ENCODE measurements around the gene TAF4. TPM values are rescaled to one million over a fixed set of nuclear protein-coding genes. Genes with fewer than 3 reads are reported as not detected.

The TAF4 gene
- total RNA-seq, 4 donors from 2014 or later: 6.2 to 37.6 (median 10.7) TPM

DNA sequence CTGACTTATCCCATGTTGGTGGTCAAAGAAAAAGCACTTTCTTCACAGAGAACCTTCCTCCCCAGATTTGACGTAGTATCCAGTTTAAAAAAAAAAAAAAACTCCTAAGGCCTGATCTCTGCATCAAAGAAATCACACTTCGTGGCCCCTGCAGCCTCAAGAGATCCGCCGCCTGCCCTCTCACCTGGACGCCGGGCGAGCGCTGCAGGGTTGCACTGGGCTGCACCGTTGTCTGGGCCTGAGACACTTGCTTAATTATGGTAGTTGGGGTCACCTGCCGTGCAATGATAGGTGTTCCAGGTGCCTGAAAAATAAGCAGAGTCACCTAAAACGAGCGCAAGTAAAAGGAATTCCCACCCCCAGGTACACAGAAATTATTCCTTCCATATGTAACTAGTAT lies 53.0 kb downstream of the TAF4 start:
- Histone ChIP-seq H3K27me3 (no peaks in the 10 kb centered on the region), H3K36me3 (no peaks in the 10 kb centered on the region)
- intact Hi-C loops (cut with DNase I; ENCODE audit: low total_unique reads): loop anchor here (10.0 kb wide), 2 partner anchors 142 to 402 kb away; no protein-coding TSS in a partner anchor

DNA sequence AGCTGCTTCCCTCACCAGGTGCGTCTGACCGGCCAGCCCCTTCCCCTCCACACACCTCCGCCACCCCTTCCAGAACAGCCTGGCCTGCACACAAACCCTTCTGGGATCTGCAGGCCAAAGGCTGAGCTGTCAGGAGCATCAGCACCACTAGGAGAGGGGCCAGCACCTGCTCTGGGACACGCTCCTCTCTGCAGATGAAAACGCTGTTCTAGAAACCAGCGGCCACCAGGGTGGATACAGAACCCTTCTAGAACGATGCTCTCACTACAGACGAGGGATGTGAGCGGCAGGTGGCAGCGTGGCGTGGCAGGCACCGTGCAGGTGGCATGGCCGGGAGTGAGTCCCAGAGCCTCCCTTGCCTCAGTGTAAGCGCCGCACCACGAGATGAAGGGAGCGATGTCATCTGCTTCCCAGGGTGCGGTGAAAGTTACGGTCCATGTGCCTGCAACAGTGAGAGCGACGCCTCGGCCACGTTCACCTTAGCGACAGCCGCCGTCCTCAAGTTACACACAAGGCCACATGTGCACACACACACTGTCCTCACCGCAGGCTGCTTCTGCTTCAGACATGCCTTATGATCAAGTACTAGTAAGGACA lies 53.6 kb downstream of the TAF4 start:
- intact Hi-C loops (cut with DNase I; ENCODE audit: low total_unique reads): loop anchor here (10.0 kb wide), 2 partner anchors 143 to 403 kb away; no protein-coding TSS in a partner anchor
- Histone ChIP-seq H3K4me3 (no peak overlapping the region), H3K4me1 (peaks cover 0 to 8% of the 10 kb centered on the region in 2 donors), H3K27me3 (no peaks in the 10 kb centered on the region), H3K9me3 (no peaks in the 10 kb centered on the region), H3K27ac (no peak overlapping the region), H3K36me3 (no peaks in the 10 kb centered on the region)
- no peak for DNase-seq
- no peak for TF ChIP-seq POLR2A (IDR thresholded peaks at IDR 0.05)
- TF ChIP-seq, protein P1, sequence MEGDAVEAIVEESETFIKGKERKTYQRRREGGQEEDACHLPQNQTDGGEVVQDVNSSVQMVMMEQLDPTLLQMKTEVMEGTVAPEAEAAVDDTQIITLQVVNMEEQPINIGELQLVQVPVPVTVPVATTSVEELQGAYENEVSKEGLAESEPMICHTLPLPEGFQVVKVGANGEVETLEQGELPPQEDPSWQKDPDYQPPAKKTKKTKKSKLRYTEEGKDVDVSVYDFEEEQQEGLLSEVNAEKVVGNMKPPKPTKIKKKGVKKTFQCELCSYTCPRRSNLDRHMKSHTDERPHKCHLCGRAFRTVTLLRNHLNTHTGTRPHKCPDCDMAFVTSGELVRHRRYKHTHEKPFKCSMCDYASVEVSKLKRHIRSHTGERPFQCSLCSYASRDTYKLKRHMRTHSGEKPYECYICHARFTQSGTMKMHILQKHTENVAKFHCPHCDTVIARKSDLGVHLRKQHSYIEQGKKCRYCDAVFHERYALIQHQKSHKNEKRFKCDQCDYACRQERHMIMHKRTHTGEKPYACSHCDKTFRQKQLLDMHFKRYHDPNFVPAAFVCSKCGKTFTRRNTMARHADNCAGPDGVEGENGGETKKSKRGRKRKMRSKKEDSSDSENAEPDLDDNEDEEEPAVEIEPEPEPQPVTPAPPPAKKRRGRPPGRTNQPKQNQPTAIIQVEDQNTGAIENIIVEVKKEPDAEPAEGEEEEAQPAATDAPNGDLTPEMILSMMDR (IDR thresholded peaks at IDR 0.05): no peak

More for the DNA sequence above, 53.0 kb downstream of the TAF4 start:
- Histone ChIP-seq H3K9me3 (no peaks in the 10 kb centered on the region), H3K4me3 (no peak overlapping the region), H3K4me1 (peaks cover 0 to 8% of the 10 kb centered on the region in 2 donors), H3K27ac (no peak overlapping the region)
- TF ChIP-seq POLR2A (IDR thresholded peaks at IDR 0.05): no peak
- TF ChIP-seq, protein P1 (IDR thresholded peaks at IDR 0.05): no peak
- DNase-seq: no peak

DNA sequence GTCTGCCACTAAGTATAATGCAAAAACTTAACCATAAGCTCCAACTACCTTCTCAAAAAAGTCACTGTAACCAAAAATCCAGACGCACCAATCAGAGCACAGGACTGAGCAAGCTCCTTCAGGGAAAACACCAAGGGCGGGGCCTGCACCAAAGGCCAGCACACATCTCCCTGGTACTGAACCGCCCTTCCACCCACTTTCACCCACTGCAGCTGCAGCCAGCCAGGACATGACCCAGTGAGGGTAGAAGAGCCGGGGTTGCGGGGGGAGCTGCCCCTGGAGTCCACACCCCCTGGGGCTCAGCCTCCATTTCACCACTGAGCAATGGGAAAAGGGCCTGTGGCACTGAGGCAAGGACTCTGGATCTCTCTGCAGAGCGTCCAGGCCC lies 54.3 kb downstream of the TAF4 start:
- Histone ChIP-seq H3K36me3 (no peaks in the 10 kb centered on the region), H3K4me1 (peaks cover 0 to 8% of the 10 kb centered on the region in 2 donors), H3K4me3 (no peak overlapping the region), H3K9me3 (no peaks in the 10 kb centered on the region), H3K27me3 (no peaks in the 10 kb centered on the region), H3K27ac (no peak overlapping the region)
- TF ChIP-seq, protein P1 (IDR thresholded peaks at IDR 0.05): no peak
- no peak for TF ChIP-seq POLR2A (IDR thresholded peaks at IDR 0.05)
- intact Hi-C loops (cut with DNase I; ENCODE audit: low total_unique reads): loop anchor here (10.0 kb wide), 2 partner anchors 143 to 403 kb away; no protein-coding TSS in a partner anchor
- no peak for DNase-seq

DNA sequence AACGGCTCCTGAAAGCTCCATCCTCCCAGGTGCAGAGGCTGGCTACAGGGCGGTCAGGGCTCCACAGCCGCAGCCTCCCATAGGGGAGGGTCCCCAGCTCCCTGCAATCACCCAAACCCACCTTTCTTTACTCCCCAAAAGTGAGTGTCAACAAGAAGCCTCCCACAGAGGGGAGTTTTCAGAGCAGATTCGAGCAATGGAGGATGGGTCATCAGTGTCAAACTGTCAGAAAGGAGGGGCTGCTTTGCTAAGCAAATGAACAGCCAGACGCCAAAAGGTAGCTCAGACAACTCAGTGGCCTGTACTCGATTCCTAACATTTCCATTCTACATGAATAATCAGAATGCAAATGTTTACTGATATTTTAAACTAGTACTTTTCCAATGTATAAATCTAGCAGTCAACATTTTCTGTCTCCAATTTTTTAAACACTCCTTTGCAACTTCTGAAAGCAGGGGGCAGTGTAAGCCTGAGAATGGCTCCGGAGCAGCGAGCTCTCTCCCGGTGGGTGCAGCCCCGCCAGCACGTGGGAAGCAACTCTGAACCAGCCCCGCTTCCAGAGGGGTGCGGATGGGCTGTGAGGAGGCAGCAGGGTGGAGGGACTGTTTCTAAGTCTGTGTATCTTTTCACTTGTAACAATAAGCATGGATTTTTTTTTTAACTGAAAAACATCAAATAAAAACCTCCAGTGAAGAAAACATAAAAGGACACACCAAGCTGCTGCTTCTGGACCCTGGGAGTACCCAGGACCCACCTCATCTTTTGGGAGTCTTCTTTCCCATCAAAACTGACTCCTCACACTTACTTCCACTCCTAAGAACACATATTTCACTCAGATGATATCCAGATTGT lies 54.9 kb downstream of the TAF4 start:
- Histone ChIP-seq H3K36me3 (no peaks in the 10 kb centered on the region), H3K27me3 (no peaks in the 10 kb centered on the region), H3K27ac (no peak overlapping the region), H3K4me1 (peaks cover 0 to 8% of the 10 kb centered on the region in 2 donors), H3K4me3 (no peak overlapping the region), H3K9me3 (no peaks in the 10 kb centered on the region)
- intact Hi-C loops (cut with DNase I; ENCODE audit: low total_unique reads): loop anchor here (10.0 kb wide), 2 partner anchors 144 to 404 kb away; no protein-coding TSS in a partner anchor
- DNase-seq: peak; percentile 53 to 55
- TF ChIP-seq POLR2A (IDR thresholded peaks at IDR 0.05): no peak
- TF ChIP-seq, protein P1 (IDR thresholded peaks at IDR 0.05): peak; percentile 58 to 80 (median 74)
